Measurements from ENCODE around the gene INA. TPM values are rescaled to one million over a fixed set of nuclear protein-coding genes. Genes with fewer than 3 reads are reported as not detected.

The INA gene
- total and polyA plus RNA-seq, 11 donors, result 0.04 to 0.11 (median 0.08) TPM; not detected in 8

DNA sequence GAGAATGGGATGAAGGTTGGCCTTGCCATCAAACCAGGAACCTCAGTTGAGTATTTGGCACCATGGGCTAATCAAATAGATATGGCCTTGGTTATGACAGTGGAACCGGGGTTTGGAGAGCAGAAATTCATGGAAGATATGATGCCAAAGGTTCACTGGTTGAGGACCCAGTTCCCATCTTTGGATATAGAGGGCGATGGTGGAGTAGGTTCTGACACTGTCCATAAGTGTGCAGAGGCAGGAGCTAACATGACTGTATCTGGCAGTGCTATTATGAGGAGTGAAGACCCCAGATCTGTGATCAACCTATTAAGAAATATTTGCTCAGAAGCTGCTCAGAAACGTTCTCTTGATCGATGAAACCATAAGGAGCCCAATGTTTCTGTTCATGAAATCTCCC, 30.6 kb upstream of the INA start:
- Histone ChIP-seq H3K36me3 (no peaks in the 10 kb centered on the region), H3K4me3 (no peak overlapping the region), H3K27ac (no peak overlapping the region), H3K4me1 (peaks cover 0 to 16% (median 3%) of the 10 kb centered on the region in 12 donors), H3K27me3 (no peaks in the 10 kb centered on the region), H3K9me3 (no peaks in the 10 kb centered on the region)
- 74 to 80% (median 75%) methylated on average over 4 of the region's 4 CpGs for WGBS, 4 donors
- ATAC-seq, result no peak
- no peak for TF ChIP-seq POLR2A (IDR thresholded peaks at IDR 0.05)
- TF ChIP-seq, protein P1, sequence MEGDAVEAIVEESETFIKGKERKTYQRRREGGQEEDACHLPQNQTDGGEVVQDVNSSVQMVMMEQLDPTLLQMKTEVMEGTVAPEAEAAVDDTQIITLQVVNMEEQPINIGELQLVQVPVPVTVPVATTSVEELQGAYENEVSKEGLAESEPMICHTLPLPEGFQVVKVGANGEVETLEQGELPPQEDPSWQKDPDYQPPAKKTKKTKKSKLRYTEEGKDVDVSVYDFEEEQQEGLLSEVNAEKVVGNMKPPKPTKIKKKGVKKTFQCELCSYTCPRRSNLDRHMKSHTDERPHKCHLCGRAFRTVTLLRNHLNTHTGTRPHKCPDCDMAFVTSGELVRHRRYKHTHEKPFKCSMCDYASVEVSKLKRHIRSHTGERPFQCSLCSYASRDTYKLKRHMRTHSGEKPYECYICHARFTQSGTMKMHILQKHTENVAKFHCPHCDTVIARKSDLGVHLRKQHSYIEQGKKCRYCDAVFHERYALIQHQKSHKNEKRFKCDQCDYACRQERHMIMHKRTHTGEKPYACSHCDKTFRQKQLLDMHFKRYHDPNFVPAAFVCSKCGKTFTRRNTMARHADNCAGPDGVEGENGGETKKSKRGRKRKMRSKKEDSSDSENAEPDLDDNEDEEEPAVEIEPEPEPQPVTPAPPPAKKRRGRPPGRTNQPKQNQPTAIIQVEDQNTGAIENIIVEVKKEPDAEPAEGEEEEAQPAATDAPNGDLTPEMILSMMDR (IDR thresholded peaks at IDR 0.05), result no peak
- no peak for DNase-seq
- intact Hi-C loops (cut with DNase I), result loop anchor here in 8 of 10 donors (10.0 kb wide), 7 partner anchors 142 to 522 kb away; partner anchors contain the start of gene CYP17A1 (in 4 of the 8)

DNA sequence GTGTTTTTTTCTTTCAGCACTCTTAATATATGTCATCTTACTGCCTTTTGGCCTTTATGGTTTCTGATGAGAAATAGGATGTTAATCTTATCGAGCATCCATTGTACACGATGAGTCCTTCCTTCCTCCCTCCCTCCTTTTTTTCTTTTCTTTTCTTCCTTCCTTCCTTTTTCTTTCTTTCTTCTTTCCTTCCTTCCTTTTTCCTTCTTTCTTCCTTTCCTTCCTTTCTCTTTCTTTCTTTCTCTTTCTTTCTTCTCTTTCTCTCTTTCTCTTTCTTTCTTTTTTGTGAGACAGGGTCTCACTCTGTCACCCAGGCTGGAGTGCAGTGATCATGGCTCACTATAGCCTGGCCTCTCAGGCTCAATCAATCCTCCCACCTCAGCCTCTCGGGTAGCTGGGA, 22.8 kb upstream of the INA start:
- DNase-seq, result no peak
- H3K4me1 ChIP-seq, result no peaks in the 10 kb centered on the region
- no peaks in the 10 kb centered on the region for H3K36me3 ChIP-seq
- intact Hi-C loops (cut with DNase I), result no loop called here
- TF ChIP-seq, protein P1 (IDR thresholded peaks at IDR 0.05), result no peak
- no peak for TF ChIP-seq POLR2A (IDR thresholded peaks at IDR 0.05)
- ATAC-seq, result no peak
- H3K4me3 ChIP-seq, result no peak overlapping the region
- H3K9me3 ChIP-seq, result no peaks in the 10 kb centered on the region
- WGBS, 4 donors, result 53 to 73% (median 62%) methylated on average over 3 of the region's 3 CpGs
- no peak overlapping the region for H3K27ac ChIP-seq
- H3K27me3 ChIP-seq, result no peaks in the 10 kb centered on the region

DNA sequence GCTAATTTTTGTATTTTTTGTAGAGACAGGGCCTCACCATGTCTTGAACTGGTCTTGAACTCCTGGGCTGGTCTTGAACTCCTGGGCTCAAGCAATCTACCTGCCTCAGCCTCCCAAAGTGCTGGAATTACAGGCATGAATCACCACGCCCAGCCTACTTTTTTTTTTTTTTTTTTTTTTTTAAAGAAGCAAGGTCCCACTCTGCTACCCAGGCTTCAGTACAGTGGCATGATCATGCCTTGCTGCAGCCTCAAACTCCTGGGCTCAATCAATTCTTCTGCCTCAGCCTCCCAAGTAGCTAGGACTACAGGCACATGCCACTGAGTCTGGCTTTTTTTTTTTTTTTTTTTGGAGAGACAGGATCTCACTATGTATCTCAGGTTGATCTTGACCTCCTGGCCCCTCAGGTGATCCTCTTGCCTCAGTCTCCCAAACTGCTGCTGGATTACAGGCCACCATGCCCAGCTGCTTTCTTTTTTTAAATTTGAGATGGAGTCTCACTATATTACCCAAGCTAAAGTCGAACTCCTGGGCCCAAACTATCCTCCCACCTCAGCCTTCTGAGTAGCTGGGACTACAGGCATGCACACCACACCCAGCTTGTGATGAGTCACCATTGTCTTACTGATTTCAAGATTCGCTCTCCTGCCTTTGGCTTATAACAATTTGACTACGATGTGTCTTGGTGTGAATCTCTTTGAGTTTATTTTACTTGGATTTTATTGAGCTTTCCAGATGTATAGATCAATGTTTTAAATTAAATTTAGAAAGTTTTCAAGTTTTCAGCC, 22.2 kb upstream of the INA start:
- no peak for DNase-seq
- H3K27ac ChIP-seq, result no peak overlapping the region
- no peaks in the 10 kb centered on the region for H3K27me3 ChIP-seq
- TF ChIP-seq POLR2A (IDR thresholded peaks at IDR 0.05), result no peak
- TF ChIP-seq, protein P1 (IDR thresholded peaks at IDR 0.05), result no peak
- H3K9me3 ChIP-seq, result no peaks in the 10 kb centered on the region
- no peak for ATAC-seq
- intact Hi-C loops (cut with DNase I), result no loop called here
- H3K36me3 ChIP-seq, result no peaks in the 10 kb centered on the region
- H3K4me3 ChIP-seq, result no peak overlapping the region
- H3K4me1 ChIP-seq, result no peaks in the 10 kb centered on the region
- WGBS, 4 donors, result 55 to 74% (median 68%) methylated on average over 4 of the region's 4 CpGs

DNA sequence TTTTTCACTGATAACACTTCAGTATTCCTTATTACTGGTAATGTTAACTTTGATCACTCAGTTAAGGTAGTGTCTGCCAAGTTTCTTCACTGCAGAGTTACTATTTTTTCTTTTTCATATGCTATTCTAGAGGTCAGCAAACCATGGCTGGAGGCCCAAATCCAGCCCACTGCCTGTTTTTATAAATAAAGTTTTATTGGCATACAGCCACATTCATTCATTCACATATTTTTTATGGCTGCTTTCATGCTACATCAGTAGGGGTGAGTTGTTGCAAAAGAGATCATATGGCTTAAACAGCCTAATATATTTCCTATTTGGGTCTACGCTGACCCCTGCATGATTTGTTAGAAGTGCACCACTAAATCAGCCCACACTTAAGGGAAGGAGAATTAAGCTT, 20.3 kb upstream of the INA start:
- no peak for ATAC-seq
- 92 to 100% (median 96%) methylated on average over 1 of the region's 1 CpG for WGBS, 4 donors
- no peak overlapping the region for H3K27ac ChIP-seq
- no peaks in the 10 kb centered on the region for H3K36me3 ChIP-seq
- DNase-seq, result no peak
- H3K4me3 ChIP-seq, result no peak overlapping the region
- no peaks in the 10 kb centered on the region for H3K27me3 ChIP-seq
- intact Hi-C loops (cut with DNase I), result no loop called here
- TF ChIP-seq POLR2A (IDR thresholded peaks at IDR 0.05), result no peak
- TF ChIP-seq, protein P1 (IDR thresholded peaks at IDR 0.05), result no peak
- no peaks in the 10 kb centered on the region for H3K9me3 ChIP-seq
- no peaks in the 10 kb centered on the region for H3K4me1 ChIP-seq

All from heart left ventricle (tissue), 16 donors.